ENCODE measurements around the gene C17orf113.
"Not testable (repeated sequence)": the region's sequence is repeated elsewhere in the genome, so short reads cannot be mapped to it uniquely, and the experiment has no call there.

C17orf113 gene

DNA sequence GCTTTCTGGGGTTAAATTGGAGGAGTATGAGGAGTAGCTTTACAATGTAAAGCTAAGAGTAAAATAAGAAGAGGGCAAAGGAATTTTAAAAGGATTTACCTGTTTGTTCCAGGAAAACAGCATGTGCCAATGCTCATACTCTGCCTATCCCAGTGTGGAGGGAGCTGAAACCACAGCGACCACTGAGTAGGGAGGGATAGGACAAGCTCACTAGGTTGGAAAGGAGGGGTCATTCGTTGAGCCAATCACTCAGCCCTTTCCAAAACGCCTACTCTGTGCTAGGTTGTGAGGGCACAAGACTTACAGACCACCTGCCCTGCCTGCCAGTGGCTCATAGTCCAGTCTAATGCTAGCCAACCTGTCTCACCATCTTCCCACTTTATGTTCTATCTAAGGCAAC is 32.1 kb downstream of the C17orf113 start:
- Mint-ChIP-seq H3K27ac (peak overlapping the region; percentile 94), H3K9me3 (peaks cover 4% of the 10 kb centered on the region), H3K27me3 (no peaks in the 10 kb centered on the region), H3K4me3 (peak overlapping the region; percentile 92), H3K4me1 (ENCODE audit: low read depth) (peaks cover 56% of the 10 kb centered on the region), H3K36me3 (ENCODE audit: low read depth) (peaks cover 12% of the 10 kb centered on the region)

DNA sequence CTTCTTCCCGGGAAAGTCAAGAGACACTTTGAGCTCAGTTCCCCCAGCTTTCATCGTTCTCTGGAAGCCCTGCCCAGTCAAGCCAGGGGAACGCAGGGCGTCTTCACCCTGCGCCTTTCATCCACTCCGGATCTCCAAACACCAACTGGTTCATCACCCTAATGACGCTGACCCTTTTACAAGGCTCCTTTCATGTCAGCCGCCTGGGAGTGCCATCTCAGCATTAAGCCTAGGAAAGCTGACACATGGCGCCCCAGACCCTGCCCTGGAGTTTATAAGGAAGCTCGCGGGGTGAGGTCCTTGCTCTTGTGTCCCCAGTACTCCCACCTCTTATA is 32.6 kb downstream of the C17orf113 start:
- Mint-ChIP-seq H3K4me3 (peak overlapping the region; percentile 92), H3K36me3 (ENCODE audit: low read depth) (peaks cover 15% of the 10 kb centered on the region), H3K4me1 (ENCODE audit: low read depth) (peaks cover 60% of the 10 kb centered on the region), H3K9me3 (peaks cover 4% of the 10 kb centered on the region), H3K27me3 (no peaks in the 10 kb centered on the region), H3K27ac (peak overlapping the region; percentile 94)

DNA sequence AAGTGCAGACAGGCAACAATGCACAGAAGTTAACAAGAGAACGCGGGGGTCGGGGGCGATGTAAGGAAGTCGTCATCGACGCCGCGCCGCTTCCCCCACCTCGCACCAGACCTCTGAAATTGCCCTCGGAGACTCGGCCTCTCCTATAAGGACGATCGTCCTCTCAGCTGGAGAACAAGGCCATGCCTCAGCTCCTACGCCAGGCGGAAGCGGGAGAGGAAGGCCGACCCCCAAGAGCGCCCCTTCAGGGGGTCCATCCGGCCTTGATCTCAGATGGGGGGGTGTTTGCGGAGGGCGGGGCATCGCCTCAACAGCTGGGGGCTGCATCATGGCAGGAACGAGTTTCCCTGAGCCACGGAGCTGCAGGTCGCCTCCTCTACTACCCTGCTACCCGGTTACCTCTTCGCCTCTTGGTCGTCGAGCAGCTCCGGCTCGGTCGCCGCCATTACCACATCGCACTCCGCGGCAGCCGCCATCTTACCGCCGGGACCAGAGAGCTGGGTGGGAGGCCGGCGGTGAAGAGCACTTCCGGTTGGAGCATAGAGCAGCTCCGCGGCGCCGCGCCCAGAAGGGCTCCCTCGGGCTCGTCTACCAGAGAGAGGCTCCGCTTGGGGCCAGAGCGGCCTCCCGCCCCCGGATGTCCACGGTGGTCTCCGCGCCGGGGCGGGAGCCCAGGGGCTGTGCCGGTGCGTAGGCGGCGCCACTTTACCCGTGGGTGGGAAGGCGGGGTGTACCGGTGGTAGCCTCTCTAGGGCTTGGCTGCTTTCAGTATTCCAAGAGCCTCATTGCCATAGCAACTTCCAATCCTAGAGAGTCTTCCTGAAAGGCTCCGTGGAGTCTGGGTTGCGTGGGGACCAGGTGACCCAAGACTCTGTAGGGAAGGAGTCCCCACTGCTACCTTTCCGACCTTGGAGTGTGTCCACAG is 33.2 kb downstream of the C17orf113 start, which contains the start of gene DNAJC7:
Gene DNAJC7, minus strand, starts transcription at position 499 of the 925 bp plus-strand sequence. Its CDS starts 23 bp downstream, at position 476.
- Mint-ChIP-seq H3K27ac (peak within 1 kb of the TSS; percentile 94), H3K9me3 (peaks cover 4% of the 10 kb centered on the region), H3K27me3 (no peaks in the 10 kb centered on the region), H3K36me3 (ENCODE audit: low read depth) (peaks cover 12% of the 10 kb centered on the region), H3K4me1 (ENCODE audit: low read depth) (peaks cover 64% of the 10 kb centered on the region), H3K4me3 (peak within 1 kb of the TSS; percentile 92)

DNA sequence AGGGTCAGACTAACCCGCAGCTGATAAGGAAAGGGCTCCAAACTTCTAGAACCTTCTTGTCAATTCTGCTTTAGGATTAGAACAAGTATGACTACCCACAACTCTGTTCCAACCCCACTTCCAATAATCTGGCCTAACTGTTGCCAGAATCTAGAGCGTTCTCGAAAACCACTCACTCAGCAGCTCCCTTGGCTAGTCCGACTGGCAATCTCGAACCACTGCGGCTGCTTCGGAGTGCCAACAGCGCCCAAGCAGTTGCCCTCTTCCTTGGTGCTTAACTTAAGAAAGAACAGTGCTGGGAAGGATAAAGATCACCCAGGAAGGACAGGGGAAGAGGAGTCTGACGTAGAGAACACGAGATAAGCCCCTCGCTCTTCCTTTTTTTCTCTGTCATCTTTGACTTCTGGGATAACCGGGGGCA is 34.0 kb downstream of the C17orf113 start:
- Mint-ChIP-seq H3K4me1 (ENCODE audit: low read depth) (peaks cover 70% of the 10 kb centered on the region), H3K4me3 (peak overlapping the region; percentile 92), H3K36me3 (ENCODE audit: low read depth) (peaks cover 16% of the 10 kb centered on the region), H3K27me3 (no peaks in the 10 kb centered on the region), H3K27ac (peak overlapping the region; percentile 92), H3K9me3 (peaks cover 4% of the 10 kb centered on the region)

DNA sequence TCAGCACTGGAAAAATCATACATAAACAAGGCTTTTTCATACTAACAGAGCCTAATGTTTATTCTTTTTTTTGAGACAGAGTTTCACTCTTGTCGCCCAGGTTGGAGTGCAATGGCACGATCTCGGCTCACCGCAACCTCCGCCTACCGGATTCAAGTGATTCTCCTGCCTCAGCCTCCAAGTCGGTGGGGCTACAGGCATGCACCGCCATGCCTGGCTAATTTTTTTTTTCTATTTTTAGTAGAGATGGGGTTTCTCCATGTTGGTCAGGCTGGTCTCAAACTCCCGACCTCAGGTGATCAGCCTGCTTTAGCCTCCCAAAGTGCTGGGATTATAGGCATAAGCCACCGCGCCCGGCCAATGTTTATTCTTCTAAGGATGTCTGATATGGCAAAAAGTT is 36.7 kb downstream of the C17orf113 start:
- H3K27ac Mint-ChIP-seq, H3K27me3 Mint-ChIP-seq, H3K4me3 Mint-ChIP-seq, H3K9me3 Mint-ChIP-seq: not testable (repeated sequence)
- H3K36me3 Mint-ChIP-seq (ENCODE audit: low read depth): peaks cover 35% of the 10 kb centered on the region
- peaks cover 75% of the 10 kb centered on the region for H3K4me1 Mint-ChIP-seq (ENCODE audit: low read depth)

DNA sequence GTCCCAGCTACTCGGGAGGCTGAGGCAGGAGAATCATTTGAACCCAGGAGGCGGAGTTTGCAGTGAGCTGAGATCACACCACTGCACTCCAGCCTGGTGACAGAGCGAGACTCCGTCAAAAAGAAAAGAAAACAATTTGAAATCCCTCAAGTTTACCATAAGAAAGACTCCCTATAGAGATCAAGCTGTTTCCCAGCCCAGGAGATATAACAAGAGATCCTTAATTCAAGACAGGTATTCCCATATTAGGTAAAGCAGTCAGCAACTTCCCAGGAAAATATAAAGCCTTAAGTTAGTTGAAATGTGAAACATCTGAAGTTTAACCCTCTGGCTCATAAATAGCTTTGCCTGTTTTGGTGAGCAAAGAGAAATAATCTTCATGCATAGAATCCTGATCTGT is 38.0 kb downstream of the C17orf113 start:
- not testable (repeated sequence) for H3K4me3 Mint-ChIP-seq, H3K9me3 Mint-ChIP-seq, H3K27me3 Mint-ChIP-seq, H3K27ac Mint-ChIP-seq
- peaks cover 35% of the 10 kb centered on the region for H3K36me3 Mint-ChIP-seq (ENCODE audit: low read depth)
- H3K4me1 Mint-ChIP-seq (ENCODE audit: low read depth): peaks cover 65% of the 10 kb centered on the region

DNA sequence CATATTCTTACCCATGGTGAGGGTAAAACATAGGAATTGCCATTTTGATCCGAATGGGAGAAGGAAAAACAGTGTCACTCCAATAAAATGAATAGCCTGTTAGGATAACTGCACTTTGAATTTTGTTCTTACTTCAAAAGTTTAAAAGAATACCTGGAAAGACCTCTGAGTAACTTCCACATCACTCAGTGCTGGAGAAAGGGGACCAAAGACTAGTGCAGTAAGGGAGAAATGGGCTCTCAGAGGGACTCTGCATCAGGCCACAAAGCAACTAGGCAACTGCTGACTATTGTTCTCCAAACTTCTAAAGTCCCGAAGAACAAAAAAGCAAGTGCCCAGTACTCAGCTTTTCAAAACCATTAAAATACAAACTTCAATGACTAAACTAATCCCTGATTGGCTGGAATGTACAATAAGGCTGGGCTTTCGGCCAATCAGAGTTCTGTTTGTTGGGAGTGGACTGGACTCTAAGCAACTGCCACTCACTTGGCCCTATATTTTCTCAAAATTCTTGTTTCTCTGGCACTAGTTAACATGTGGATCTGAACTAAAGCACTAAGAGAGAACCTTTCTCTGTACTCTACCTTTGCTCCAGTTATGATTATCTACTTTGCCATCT is 39.4 kb downstream of the C17orf113 start:
- Mint-ChIP-seq H3K36me3 (ENCODE audit: low read depth) (peaks cover 39% of the 10 kb centered on the region), H3K4me1 (ENCODE audit: low read depth) (peaks cover 64% of the 10 kb centered on the region), H3K4me3 (no peak overlapping the region), H3K27ac (peak overlapping the region; percentile 61), H3K9me3 (no peaks in the 10 kb centered on the region), H3K27me3 (no peaks in the 10 kb centered on the region)

DNA sequence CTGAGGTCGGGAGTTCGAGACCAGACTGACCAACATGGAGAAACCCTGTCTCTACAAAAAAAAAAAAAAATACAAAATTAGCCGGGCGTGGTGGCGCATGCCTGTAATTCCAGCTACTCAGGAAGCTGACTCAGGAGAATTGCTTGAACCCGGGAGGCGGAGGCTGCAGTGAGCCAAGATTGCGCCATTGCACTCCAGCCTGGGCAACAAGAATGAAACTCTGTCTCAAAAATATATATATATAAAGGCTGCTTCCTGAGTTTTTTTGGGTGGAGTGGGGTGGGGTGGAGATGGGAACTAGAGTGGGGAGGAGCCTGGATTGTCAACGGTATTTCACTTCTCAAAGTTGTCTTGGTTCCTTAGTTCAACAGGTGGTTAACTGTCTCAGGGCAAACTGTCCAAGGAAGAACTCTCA is 40.1 kb downstream of the C17orf113 start:
- not testable (repeated sequence) for H3K27ac Mint-ChIP-seq, H3K4me3 Mint-ChIP-seq, H3K9me3 Mint-ChIP-seq, H3K27me3 Mint-ChIP-seq
- Mint-ChIP-seq H3K4me1 (ENCODE audit: low read depth) (peaks cover 61% of the 10 kb centered on the region), H3K36me3 (ENCODE audit: low read depth) (peaks cover 40% of the 10 kb centered on the region)

DNA sequence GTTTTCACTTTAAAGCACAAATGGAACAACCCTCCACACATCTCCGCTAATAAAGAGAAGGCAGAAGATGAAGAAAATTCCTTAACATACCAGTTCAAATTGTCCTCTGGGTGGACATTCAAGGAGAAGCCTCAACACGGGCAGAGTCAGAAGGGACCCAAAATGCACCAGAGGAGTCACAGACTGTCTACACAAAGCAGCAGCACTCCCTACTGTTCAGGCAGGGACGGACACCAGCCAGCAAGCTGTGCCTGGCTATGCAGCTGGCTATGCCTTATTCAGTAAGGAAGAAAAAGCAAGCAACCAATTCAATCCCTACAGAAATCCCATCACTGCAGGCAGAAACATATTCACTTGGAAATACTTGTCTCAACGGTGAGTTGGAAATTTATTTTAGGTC is 41.2 kb downstream of the C17orf113 start:
- Mint-ChIP-seq H3K4me1 (ENCODE audit: low read depth) (peaks cover 60% of the 10 kb centered on the region), H3K27me3 (no peaks in the 10 kb centered on the region), H3K27ac (no peak overlapping the region), H3K4me3 (no peak overlapping the region), H3K9me3 (no peaks in the 10 kb centered on the region), H3K36me3 (ENCODE audit: low read depth) (peaks cover 41% of the 10 kb centered on the region)

DNA sequence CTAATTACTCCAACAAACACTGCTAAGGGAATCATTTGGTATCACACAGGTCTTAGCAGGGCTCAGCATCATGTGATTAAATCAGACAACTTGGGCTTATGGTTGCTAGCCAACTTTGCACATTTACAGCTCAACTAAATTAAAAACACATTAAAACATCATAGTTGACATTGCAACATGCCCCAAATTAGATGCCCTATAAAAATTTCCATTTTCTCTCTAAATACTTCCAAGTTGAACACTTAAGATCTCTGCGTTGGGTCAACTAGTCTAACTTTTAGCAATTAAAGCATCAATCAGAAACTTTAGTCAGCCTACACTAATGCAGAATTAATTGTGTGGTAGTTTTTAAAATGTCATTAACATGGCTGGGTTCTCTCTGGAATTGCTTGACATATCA is 45.2 kb downstream of the C17orf113 start:
- peaks cover 57% of the 10 kb centered on the region for H3K36me3 Mint-ChIP-seq (ENCODE audit: low read depth)
- peaks cover 28% of the 10 kb centered on the region for H3K4me1 Mint-ChIP-seq (ENCODE audit: low read depth)
- peak overlapping the region; percentile 42 for H3K27ac Mint-ChIP-seq
- H3K27me3 Mint-ChIP-seq: no peaks in the 10 kb centered on the region
- H3K9me3 Mint-ChIP-seq: no peaks in the 10 kb centered on the region
- H3K4me3 Mint-ChIP-seq: no peak overlapping the region

DNA sequence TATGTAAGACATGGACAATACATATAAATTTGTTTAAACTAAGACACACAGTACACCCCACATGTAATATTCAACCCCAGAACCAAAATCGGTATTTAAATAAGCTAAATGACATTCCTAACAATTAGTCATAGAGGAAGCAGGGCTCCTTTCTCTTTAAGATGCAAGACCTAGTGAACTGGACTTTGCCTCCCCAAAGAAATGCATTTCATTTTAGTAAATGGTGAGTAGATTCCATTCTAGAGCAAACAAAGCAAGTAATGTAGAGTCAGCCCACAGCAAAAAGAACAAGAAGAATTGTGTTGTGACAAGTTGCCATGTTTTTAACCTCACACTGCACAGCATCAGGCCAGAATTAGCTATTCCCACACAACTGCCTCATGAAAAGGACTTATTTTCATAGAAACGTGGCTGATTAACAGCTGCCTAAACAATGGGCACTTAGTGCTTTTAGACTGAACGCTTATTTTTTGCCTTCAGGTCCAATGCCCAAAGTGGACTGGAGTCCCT is 47.6 kb downstream of the C17orf113 start:
- Mint-ChIP-seq H3K4me1 (ENCODE audit: low read depth) (peaks cover 16% of the 10 kb centered on the region), H3K27ac (no peak overlapping the region), H3K9me3 (no peaks in the 10 kb centered on the region), H3K36me3 (ENCODE audit: low read depth) (peaks cover 53% of the 10 kb centered on the region), H3K4me3 (no peak overlapping the region), H3K27me3 (no peaks in the 10 kb centered on the region)

DNA sequence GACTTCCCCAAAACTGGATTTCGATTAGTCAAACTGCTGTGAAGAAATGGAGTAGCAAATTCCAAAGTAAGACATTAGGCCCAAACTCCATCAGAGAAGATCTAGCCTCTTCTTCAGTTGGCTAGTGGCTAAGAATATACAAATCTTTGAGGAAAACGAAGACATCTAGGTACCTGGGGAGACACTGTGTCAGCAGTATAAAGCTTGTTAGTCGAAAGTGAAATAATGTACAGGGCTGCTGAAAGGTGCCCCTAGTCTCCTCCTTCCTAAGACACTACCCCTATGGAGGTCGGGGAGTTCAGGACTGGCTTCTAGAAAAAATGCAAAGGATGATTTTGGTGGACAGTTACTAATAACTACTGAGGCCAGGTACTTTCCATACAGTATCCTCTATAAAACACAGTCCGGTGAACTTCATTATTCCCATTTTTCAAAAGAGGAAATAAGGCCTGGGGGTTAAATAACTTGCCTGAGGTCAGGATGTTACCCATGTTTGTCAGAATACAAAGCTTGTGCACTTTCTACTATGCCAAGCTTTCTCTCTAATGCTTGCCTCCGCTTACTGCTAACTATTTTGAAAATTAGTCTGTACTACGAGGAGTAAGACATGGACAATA is 48.1 kb downstream of the C17orf113 start:
- Mint-ChIP-seq H3K9me3 (no peaks in the 10 kb centered on the region), H3K27ac (no peak overlapping the region), H3K36me3 (ENCODE audit: low read depth) (peaks cover 54% of the 10 kb centered on the region), H3K4me3 (no peak overlapping the region), H3K4me1 (ENCODE audit: low read depth) (peaks cover 15% of the 10 kb centered on the region), H3K27me3 (no peaks in the 10 kb centered on the region)

DNA sequence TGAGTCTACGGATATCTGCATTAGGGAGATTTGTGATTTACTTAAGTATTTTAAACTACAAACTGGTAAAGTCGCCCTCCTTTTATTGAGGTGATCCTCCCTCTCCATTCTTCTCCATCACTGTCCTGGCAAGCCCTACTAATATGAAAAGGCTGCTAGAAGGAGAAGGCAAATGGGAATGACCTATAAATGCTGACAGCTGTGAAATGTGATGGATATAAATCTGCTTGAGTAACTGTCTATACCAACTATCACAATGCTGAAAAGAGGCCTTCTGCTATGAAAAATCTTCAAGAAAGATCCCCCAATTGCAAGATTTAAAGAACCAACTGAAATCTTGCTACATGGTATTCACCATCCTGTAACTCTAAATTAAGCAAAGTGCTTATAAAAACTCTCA is 48.7 kb downstream of the C17orf113 start:
- Mint-ChIP-seq H3K4me1 (ENCODE audit: low read depth) (peaks cover 15% of the 10 kb centered on the region), H3K36me3 (ENCODE audit: low read depth) (peaks cover 55% of the 10 kb centered on the region), H3K27me3 (no peaks in the 10 kb centered on the region), H3K4me3 (no peak overlapping the region), H3K27ac (no peak overlapping the region), H3K9me3 (no peaks in the 10 kb centered on the region)

DNA sequence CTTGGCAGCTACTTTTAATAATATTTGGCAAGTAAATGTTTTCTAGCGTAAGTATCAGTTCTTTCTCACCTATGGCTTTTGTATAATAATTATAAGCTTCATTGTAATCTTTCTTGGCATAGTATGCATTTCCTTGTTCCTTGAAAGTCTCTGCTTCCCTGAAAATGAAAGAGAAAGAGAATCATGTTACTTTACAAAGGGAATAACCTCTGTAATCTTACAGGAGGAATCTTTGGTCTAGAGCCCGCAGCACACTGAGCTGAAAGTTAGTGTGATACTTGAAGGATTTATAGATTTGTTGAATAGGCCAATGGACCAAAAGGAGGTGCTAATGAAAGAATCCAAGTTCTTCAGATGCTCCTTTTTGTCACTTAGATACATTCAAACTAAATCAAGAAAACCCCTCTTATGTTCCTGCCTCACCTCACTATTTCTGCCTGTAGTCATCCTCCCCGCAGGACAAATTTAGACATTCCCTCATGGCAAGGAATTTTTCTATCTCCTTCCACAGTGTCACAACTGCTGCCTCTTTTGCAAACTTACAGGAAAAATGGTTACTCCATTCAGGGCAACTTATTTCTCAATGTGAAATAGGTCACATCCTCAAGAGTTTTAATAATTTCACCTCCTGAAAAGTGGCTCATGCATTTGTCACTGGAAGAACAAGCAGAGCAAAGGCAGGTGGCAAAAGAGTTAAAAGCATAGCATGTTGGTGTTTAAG is 49.8 kb downstream of the C17orf113 start:
- peaks cover 25% of the 10 kb centered on the region for H3K4me1 Mint-ChIP-seq (ENCODE audit: low read depth)
- no peak overlapping the region for H3K4me3 Mint-ChIP-seq
- no peak overlapping the region for H3K27ac Mint-ChIP-seq

More for the DNA sequence above, 49.8 kb downstream of the C17orf113 start:
- no peaks in the 10 kb centered on the region for H3K27me3 Mint-ChIP-seq
- peaks cover 66% of the 10 kb centered on the region for H3K36me3 Mint-ChIP-seq (ENCODE audit: low read depth)
- H3K9me3 Mint-ChIP-seq: no peaks in the 10 kb centered on the region

All from stimulated activated naive CD8-positive, alpha-beta T cell treated with anti-CD3 and anti-CD28 coated beads, Interleukin-15, Interleukin-2, amounts not matched to agents 100 ng/mL and 50 ng/mL, for 24 hours (primary cell).